Lung (tissue), 12 donors: ENCODE results near the gene RNF157. TPM values are rescaled to one million over a fixed set of nuclear protein-coding genes. Genes with fewer than 3 reads are reported as not detected.

Experiments
- ATAC-seq: fragments of 200-7000 bp; cut with Tn5 transposase; one replicate; pipeline ENCODE4 v1.9.1; 2020; ENCODE audit warnings: moderate number of reproducible peaks; ENCODE audit not compliant: insufficient read depth, low FRiP score
- DNase-seq, 3 donors: peaks; one replicate each; pipeline ENCODE4 v3.0.0-alpha.2; 2013 to 2017
- H3K27ac ChIP-seq, 2 donors: one replicate each; pipeline ENCODE4 v1.5.1; 2013; ENCODE audit warnings: mild to moderate bottlenecking in 2 of 2, moderate library complexity in 2 of 2, control low read depth in 1 of 2, inconsistent platforms in 1 of 2, low read depth in 1 of 2, low read length in 1 of 2
- H3K27me3 ChIP-seq, 3 donors: one replicate each; pipeline ENCODE4 v1.5.1; 2013; ENCODE audit warnings: low read length in 2 of 3; ENCODE audit not compliant: control insufficient read depth in 3 of 3, insufficient read depth in 3 of 3
- H3K36me3 ChIP-seq, 4 donors: one replicate each; pipeline ENCODE4 v1.5.1; 2013; ENCODE audit warnings: low read length in 4 of 4, mild to moderate bottlenecking in 1 of 4, moderate library complexity in 1 of 4; ENCODE audit not compliant: control insufficient read depth in 4 of 4, insufficient read depth in 4 of 4
- H3K4me1 ChIP-seq, 5 donors: one replicate each; pipeline ENCODE4 v1.5.1; 2013; ENCODE audit warnings: low read length in 5 of 5, mild to moderate bottlenecking in 2 of 5, moderate library complexity in 1 of 5; ENCODE audit not compliant: control insufficient read depth in 5 of 5, insufficient read depth in 5 of 5
- H3K4me3 ChIP-seq: one replicate; pipeline ENCODE4 v1.5.1; 2013; ENCODE audit warnings: mild to moderate bottlenecking, control low read depth, moderate library complexity
- H3K9ac ChIP-seq, 2 donors: one replicate each; pipeline ENCODE4 v1.5.1; 2013; ENCODE audit warnings: low read length in 2 of 2, control low read depth in 1 of 2; ENCODE audit not compliant: insufficient read depth in 1 of 2
- H3K9me3 ChIP-seq, 4 donors: one replicate each; pipeline ENCODE4 v1.5.1; 2013; ENCODE audit warnings: low read length in 3 of 4, mild to moderate bottlenecking in 1 of 4, moderate library complexity in 1 of 4; ENCODE audit not compliant: control insufficient read depth in 4 of 4, insufficient read depth in 3 of 4
- WGBS, 2 donors: extraction: QIAGEN DNeasy Blood & Tissue Kit; methylation state at CpG; one replicate each; pipeline ENCODE4 v1.1.7; 2013; 5-methylcytosine and 5-hydroxymethylcytosine counted together
- polyA plus RNA-seq, 2 donors: library from polyadenylated mRNA; stranded (reverse); fragments of 200-250 nt; gene quantifications; one replicate each; pipeline ENCODE4 v1.2.1, GENCODE V29; 2013
- total RNA-seq, 2 donors: library from RNA; depleted of rRNA in 1 of 2; stranded (reverse); fragments of >200 nt in 1 of 2; gene quantifications; one replicate each; pipeline ENCODE4 v1.2.1, GENCODE V29; 2014 to 2021
- TF ChIP-seq, protein P1 (sequence below): IDR thresholded peaks from 2 replicates; pipeline ENCODE4 v1.5.1; 2012; ENCODE audit warnings: mild to moderate bottlenecking; ENCODE audit errors: control extremely low read depth, extremely low read depth
- donor health status: control.
- donor health status: control.
- donor health status: Bipolar disorder and iron deficiency.
- donor health status: healthy.
- donor health status: DM: yes; HTN: yes; CAD: no.

The RNF157 gene
- total and polyA plus RNA-seq, 4 donors, result 0.88 to 2.5 (median 1.8) TPM

DNA sequence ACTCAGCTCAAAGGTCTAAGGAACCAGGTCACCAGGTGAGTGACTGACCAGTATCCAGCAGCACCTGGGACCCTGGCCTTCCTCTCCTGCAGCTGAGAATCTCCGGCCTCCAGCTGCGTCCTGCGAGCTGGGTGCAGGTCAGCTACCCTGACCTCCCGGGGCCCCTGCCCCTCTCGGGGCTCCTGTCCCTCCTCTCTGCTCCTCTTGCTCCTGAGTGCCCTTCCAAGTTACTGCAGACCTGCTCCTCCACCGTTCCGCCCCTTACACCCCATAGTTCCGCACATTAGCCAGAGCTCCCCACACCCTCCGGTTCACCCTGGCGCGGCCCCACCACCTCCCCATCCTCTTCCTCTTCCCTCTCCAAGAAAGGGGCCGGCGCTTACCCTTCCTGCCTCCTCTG lies 109.8 kb downstream of the RNF157 start:
- TF ChIP-seq, protein P1, sequence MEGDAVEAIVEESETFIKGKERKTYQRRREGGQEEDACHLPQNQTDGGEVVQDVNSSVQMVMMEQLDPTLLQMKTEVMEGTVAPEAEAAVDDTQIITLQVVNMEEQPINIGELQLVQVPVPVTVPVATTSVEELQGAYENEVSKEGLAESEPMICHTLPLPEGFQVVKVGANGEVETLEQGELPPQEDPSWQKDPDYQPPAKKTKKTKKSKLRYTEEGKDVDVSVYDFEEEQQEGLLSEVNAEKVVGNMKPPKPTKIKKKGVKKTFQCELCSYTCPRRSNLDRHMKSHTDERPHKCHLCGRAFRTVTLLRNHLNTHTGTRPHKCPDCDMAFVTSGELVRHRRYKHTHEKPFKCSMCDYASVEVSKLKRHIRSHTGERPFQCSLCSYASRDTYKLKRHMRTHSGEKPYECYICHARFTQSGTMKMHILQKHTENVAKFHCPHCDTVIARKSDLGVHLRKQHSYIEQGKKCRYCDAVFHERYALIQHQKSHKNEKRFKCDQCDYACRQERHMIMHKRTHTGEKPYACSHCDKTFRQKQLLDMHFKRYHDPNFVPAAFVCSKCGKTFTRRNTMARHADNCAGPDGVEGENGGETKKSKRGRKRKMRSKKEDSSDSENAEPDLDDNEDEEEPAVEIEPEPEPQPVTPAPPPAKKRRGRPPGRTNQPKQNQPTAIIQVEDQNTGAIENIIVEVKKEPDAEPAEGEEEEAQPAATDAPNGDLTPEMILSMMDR, result no peak
- 39 to 51% methylated on average over 13 of the region's 13 CpGs for WGBS, 2 donors
- no peaks in the 10 kb centered on the region for H3K9me3 ChIP-seq
- no peaks in the 10 kb centered on the region for H3K36me3 ChIP-seq
- no peak for ATAC-seq
- H3K27me3 ChIP-seq, result peaks cover 0 to 42% (median 34%) of the 10 kb centered on the region in 3 donors
- H3K27ac ChIP-seq, result no peak overlapping the region
- no peak overlapping the region for H3K4me3 ChIP-seq
- H3K4me1 ChIP-seq, result peaks cover 0 to 22% (median 0%) of the 10 kb centered on the region in 5 donors
- DNase-seq, result no peak
- no peak overlapping the region for H3K9ac ChIP-seq

DNA sequence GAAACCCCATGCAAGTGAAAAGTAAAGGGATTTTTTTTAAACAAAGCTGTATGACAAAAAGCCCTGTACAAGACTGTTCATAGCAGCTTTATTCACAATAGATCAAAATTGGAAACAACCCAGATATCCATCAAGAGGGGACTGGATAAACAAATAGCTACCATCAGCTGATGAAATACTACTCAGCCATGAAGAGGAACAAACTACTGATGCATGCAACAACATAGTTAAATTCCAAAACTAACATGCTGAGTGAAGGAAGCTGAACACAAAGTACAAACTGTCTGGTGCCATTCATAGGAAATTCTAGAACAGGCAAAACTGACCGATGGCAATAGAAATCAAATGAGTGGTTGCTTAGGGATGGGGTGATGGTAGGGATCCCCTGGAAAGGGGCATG lies 114.4 kb downstream of the RNF157 start:
- Histone ChIP-seq H3K27me3 (peaks cover 0 to 6% (median 0%) of the 10 kb centered on the region in 3 donors), H3K36me3 (no peaks in the 10 kb centered on the region), H3K4me1 (peaks cover 0 to 14% (median 3%) of the 10 kb centered on the region in 5 donors), H3K9ac (no peak overlapping the region), H3K9me3 (no peaks in the 10 kb centered on the region), H3K27ac (no peak overlapping the region), H3K4me3 (no peak overlapping the region)
- no peak for ATAC-seq
- DNase-seq, result no peak
- TF ChIP-seq, protein P1, result no peak
- WGBS, 2 donors, result 94 to 98% methylated on average over 1 of the region's 1 CpG

DNA sequence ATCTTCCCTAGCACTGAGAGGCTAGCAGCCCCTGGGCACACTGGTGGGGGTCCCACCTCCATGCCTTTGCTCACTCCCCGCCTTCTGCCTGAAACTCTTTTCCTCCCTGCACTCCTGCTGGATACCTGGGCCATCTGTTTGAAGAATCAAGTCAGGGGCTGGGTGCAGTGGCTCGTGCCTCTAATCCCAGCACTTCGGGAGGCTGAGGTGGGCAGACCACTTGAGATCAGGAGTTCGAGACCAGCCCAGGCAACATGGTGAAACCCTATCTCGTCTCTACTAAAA lies 115.0 kb downstream of the RNF157 start:
- Histone ChIP-seq H3K4me1 (peaks cover 0 to 9% (median 3%) of the 10 kb centered on the region in 5 donors), H3K9ac (no peak overlapping the region), H3K9me3 (no peaks in the 10 kb centered on the region), H3K27me3 (peaks cover 0 to 4% (median 0%) of the 10 kb centered on the region in 3 donors), H3K27ac (no peak overlapping the region), H3K36me3 (no peaks in the 10 kb centered on the region), H3K4me3 (no peak overlapping the region)
- ATAC-seq (no peak), DNase-seq (no peak)
- WGBS, 2 donors, result 89 to 92% methylated on average over 5 of the region's 5 CpGs
- TF ChIP-seq, protein P1, result no peak
